Lung microvascular endothelial cell (primary cell): Measurements from ENCODE around the gene RHEBL1. TPM values are rescaled to one million over a fixed set of nuclear protein-coding genes. Genes with fewer than 3 reads are reported as not detected.
A peak's percentile ranks its signal among the peaks of the same experiment; 100 is the strongest.

Source experiments
- DNase-seq, 2 donors: peaks; one replicate each; pipeline versions ENCODE4 v3.0.0 to v3.0.0-alpha.2; 2010; ENCODE audit warnings: low read depth in 2 of 2
- total RNA-seq: library from RNA; depleted of rRNA; stranded (reverse); fragments of >200 nt; gene quantifications from 2 replicates; pipeline ENCODE4 v1.2.1, GENCODE V29; 2014

RHEBL1 gene
- total RNA-seq, 1 donor from 2014 or later: 1.2 TPM

DNA sequence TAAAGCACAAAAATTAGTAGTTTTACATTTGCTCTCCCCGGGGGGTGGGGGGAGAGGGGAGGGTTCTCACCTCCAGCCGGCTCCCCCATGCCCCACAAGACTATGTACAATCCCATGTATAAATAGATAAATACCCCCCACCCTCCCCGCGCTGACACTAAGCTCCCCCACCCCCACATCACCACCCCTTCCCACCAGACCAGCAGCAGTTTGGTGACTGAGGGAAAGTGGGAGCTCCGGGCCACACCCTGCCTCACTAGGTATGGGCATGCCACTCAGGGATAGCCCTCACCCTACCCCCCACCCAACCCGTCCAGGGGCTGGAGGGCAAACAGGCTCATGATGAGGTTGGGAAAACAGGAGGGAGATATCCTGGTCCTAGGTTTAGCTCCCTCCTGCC lies 49.3 kb downstream of the RHEBL1 start:
- no peak for DNase-seq

DNA sequence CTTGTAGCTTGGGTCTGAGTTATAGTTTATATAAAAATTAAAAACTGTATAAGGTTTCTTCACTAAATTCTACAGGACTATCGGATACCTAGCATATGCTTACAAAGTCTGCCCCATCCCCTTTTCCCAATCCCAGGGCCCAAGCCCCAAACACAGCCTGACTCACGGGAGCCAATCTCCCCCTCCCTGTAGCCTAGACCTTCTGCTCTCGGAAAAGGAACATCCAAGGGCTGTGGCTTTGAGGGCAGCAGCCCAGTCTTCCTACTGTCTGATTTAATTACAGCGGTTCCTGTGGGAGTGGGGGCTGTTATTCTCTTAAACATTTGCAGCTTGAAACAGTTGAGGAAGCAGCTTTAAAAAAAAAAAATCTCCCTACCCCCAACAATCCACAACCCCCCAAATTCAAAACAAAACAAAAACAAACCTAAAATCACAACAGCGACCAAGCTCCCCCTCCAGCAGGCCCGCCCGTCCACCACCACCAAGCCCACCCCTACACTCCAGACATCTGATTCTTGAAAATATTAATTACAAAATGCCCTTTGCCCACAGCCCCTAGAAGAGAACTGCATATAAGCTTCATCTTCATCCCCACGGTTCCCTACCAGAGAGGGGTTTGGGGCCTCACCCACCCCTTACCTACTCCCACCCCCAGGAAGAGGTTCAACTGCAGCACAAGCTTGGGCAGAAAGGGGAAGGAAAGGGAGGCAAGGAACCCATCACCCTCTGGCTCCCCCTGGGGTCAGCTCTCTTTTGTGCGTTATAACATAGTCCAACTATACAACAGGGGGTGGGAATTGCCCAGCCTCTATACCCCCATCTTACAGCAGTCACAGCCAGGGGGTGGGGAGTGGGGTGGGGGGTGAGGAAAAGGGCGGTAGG lies 50.1 kb downstream of the RHEBL1 start:
- peak; percentile 46 to 48 for DNase-seq

DNA sequence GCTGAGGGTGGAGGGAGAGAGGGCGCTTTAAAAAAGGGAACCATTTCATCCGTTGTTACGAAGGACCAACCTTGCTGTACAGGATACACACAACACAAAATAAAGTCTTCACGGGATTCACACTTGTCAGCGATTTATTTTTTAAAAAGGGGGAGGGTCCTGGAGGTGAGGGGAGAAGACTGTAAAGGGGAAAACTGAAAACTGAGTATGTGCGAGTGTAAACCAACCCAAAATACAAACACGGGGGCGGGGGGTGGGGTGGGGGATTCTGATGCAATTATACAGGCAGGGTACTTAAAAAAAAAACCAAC lies 50.7 kb downstream of the RHEBL1 start:
- no peak for DNase-seq

DNA sequence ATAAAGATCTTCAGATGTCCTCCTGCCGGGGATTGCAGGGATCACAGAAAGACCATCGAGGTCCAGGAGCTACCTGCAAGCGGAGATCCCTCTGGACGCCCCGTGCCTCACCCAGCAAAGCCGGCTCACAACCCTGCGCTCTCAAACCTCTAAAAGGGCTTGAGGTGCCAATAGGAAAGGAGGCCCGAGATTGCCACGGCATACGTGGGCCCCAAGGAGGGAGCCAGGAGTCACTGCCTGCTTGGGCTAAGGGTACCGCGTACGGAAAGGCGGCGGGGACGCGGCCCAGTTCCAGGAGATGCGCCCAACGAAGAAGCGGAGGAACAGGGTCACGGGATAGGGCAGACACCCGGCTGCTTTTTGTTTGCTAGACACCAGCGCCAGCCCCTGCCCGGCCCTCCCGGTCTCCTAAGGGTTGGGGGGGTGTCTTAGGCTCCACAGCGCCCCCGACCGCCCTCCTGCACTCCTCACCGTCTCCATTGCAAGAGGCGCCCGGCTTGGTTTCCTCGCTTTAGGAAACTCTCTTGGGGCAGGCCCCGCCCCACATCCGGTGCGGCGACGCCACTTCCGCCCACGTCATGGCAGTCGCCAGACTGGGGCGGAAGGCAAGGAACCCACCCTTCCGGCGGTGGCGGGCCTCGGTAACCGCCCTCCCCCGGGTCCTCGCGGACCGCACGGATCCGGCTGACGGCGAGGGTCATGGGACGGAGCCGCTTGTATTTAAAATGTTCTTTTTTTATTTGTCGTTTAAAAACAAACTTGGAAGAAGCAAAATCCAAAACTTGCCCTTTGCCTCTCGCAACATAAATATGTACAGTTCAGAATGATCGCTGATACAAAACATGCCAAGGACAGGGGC lies 51.3 kb downstream of the RHEBL1 start, which contains the start of gene PRKAG1:
Gene PRKAG1 (minus strand): TSS at position 516 of the 859 bp plus-strand sequence. CDS start 36 bp downstream, at position 480.
- DNase-seq: peak; percentile 98 to 99

DNA sequence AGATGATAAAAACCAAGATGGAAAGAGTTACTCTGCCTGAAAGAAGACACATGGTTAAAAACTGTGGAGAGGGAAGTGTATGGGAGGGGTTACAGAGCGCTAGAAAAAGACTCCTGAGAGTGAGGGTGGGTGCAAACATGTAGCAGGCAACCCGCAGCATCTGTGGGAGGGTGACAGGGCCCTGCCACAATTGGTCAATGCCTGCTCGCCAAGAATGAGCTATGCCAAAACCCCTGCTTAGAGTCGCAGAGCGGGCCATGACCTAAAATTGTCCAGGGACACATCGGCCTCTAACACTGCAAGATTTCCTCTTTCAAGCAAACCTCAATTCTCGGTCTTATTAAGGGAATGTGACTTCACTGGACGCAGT lies 51.9 kb downstream of the RHEBL1 start:
- DNase-seq: no peak

DNA sequence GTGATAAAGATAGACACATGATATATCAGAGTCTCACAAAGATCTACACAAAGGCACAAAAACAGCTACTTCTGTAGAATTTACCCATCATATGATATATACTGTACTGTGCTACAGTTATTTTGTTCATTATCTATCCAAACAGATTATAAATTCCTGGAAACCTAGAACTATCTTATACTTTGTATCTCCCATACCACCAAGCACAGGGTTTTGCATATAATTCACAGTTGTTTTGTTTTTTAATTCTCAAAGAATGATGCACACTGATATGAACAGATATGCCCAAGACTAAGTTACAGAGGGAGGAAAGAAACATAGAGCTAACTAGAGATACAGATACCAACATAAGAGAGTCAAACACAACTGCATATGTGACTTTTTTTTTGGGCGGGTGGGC lies 54.6 kb downstream of the RHEBL1 start:
- no peak for DNase-seq

Other genes with a start within 250 kb of the RHEBL1 start
- 50.8 and 72.4 TPM in 2 replicates for gene DDX23, start 217.8 kb downstream of the RHEBL1 start, total RNA-seq
- 1.4 and 3.5 TPM in 2 replicates for gene RND1, start 204.1 kb downstream of the RHEBL1 start, total RNA-seq
- gene FKBP11, start 144.5 kb downstream of the RHEBL1 start, total RNA-seq: 9.6 and 9.7 TPM in 2 replicates
- gene ARF3, start 112.5 kb downstream of the RHEBL1 start, total RNA-seq: 36.3 and 39.7 TPM in 2 replicates
- under 0.01 and 0.22 TPM in 2 replicates for gene WNT10B, start 98.2 kb downstream of the RHEBL1 start, total RNA-seq
- gene WNT1, start 91.7 kb downstream of the RHEBL1 start, total RNA-seq: not detected in 2 replicates
- gene DDN, start 70.6 kb downstream of the RHEBL1 start, total RNA-seq: under 0.01 TPM in 1 of 2 replicates, not detected in the other
- gene PRKAG1, start 51.2 kb downstream of the RHEBL1 start, total RNA-seq: 32.1 and 38.1 TPM in 2 replicates
- 19.0 and 30.2 TPM in 2 replicates for gene KMT2D, start 9.2 kb downstream of the RHEBL1 start, total RNA-seq
- gene DHH, start 24.8 kb upstream of the RHEBL1 start, total RNA-seq: 0.20 and 0.65 TPM in 2 replicates
- 68.9 and 76.4 TPM in 2 replicates for gene LMBR1L, start 40.9 kb upstream of the RHEBL1 start, total RNA-seq
- 613 and 894 TPM in 2 replicates for gene TUBA1B, start 61.4 kb upstream of the RHEBL1 start, total RNA-seq
- gene TUBA1A, start 119.1 kb upstream of the RHEBL1 start, total RNA-seq: 674 and 686 TPM in 2 replicates
- 87.5 and 122 TPM in 2 replicates for gene TUBA1C, start 195.1 kb upstream of the RHEBL1 start, total RNA-seq
- gene PRPH, start 225.2 kb upstream of the RHEBL1 start, total RNA-seq: not detected in 2 replicates